ENCODE measurements around the gene ABHD12.

ABHD12 gene

GRCh38 chr20:25303292-25304024 lies 87.2 kb downstream of the ABHD12 start:
- FAIRE-seq: no peak

- no peak for FAIRE-seq
Measured at GRCh38 chr20:25302596-25302995, 88.0 kb downstream of the ABHD12 start.

GRCh38 chr20:25301357-25301920 lies 89.2 kb downstream of the ABHD12 start:
- no peak for FAIRE-seq

GRCh38 chr20:25300496-25301170 lies 90.0 kb downstream of the ABHD12 start:
- no peak for FAIRE-seq

DNA sequence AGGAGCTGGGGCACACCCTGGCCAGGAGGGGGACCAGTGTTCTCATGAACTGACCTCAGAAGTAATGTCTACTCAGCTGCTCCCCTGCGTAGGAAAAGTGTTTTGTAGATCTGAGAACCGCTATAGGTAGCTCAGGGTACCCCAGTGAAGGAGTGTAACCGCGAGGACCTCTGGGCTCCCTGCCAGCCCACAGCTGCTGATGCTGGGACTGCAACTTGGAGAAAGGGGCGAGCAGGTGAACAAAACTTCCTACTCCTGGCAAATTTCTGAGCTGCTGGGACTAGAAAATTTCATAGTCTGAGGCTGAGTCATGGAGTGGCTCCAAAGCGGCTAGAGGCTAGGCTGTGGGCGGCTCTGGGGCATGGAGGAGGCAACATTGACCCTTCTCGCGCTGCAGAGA lies 90.8 kb downstream of the ABHD12 start:
- FAIRE-seq: no peak

- FAIRE-seq: no peak
Measured at GRCh38 chr20:25297141-25297905, 93.3 kb downstream of the ABHD12 start.

DNA sequence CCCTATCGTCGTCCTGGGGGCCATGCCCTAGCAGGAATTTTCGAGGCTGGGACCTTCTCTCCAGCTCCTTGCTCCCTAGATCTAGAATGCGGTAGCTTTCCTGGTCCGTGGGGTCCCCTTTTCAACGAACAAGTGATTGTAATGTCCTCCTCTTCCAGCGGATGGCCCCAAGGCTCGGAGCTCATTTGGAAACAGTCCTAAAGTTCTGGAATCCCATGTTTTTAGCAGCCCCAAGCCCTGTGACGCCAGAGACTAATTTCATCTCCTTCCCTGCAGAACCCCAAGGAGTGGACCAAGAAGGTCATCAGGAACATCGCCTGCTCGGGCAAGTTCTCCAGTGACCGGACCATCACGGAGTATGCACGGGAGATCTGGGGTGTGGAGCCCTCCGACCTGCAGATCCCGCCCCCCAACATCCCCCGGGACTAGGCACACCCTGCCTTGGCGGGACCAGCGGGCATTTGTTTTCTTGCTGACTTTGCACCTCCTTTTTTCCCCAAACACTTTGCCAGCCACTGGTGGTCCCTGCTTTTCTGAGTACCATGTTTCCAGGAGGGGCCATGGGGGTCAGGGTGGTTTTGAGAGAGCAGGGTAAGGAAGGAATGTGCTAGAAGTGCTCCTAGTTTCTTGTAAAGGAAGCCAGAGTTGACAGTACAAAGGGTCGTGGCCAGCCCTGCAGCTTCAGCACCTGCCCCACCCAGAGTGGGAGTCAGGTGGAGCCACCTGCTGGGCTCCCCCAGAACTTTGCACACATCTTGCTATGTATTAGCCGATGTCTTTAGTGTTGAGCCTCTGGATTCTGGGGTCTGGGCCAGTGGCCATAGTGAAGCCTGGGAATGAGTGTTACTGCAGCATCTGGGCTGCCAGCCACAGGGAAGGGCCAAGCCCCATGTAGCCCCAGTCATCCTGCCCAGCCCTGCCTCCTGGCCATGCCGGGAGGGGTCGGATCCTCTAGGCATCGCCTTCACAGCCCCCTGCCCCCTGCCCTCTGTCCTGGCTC lies 94.2 kb downstream of the ABHD12 start:
- no peak for FAIRE-seq

GRCh38 chr20:25295386-25296093 lies 95.1 kb downstream of the ABHD12 start:
- FAIRE-seq: no peak

DNA sequence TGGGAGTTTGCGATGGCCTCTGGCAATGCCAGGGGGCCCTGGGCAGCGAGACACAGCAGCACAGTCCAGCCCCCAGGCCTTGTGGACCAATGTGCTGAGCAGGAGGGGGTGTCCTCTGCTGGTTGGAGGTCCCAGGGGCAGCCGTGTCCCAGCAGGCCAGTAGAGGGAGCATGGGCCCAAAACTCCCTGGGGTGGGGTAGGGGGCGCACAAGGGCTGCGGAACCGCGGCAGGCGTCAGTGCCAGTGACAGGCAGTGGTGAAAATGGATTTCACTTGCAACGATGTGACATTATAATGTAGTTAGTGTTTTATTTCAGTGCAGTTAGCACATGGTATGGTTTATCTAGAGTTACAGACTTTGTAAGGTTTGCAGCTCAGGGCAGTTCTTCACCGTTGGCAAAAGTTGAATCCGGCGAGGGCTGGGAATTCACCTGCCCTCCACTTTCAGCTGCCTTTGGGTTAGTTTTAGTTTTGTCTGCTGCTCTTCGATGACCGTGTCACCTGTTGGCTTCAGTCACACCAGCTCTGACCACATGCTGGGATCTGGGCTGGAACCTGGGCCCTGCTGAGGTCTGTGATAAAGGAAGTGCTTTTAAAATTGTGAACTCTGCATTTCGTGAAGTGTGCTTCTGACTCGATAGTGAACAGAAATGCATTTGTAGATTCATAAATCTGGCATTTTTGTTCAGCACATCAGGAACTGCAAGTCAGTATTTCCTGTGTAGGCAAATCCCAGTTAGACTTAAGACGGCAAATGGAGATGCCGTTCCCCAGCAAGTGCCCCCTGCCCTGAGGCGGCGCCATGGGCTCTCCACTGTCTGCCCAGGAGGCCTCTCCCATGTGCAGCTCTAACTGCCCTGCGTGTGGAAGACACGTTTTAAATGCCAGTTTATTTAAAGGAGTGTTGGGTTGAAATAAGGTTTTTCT lies 95.9 kb downstream of the ABHD12 start:
- FAIRE-seq: no peak

- no peak for FAIRE-seq
Measured at GRCh38 chr20:25293910-25294458, 96.7 kb downstream of the ABHD12 start.

GRCh38 chr20:25293507-25293906 lies 97.1 kb downstream of the ABHD12 start:
- no peak for FAIRE-seq

DNA sequence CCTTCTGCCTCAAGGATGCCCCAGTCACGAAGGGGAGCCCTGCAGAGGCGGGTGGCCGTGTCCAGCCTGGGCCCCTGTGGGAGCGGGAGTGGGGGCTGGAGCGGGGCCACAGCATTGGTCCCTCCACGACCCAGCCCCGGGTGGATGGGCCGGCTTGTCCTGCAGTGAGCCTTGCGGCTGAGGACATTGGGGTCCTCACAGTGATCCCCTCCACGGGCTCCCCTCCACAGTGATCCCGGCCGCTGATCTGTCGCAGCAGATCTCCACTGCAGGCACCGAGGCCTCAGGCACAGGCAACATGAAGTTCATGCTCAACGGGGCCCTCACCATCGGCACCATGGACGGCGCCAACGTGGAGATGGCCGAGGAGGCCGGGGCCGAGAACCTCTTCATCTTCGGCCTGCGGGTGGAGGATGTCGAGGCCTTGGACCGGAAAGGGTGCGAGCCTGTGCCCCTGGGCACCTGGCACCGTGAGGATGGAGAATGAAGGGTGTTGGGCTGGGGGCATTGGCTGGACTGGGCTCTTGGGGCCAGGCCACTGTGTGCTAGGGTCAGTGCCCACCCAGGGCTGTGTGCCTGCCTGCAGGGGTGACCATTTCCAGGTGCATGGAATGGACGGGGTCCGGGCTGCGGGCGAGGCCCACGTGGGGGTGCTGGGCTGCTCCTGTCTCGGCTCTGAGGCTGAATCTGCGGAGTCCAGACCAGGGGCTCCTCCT lies 98.3 kb downstream of the ABHD12 start:
- no peak for FAIRE-seq

DNA sequence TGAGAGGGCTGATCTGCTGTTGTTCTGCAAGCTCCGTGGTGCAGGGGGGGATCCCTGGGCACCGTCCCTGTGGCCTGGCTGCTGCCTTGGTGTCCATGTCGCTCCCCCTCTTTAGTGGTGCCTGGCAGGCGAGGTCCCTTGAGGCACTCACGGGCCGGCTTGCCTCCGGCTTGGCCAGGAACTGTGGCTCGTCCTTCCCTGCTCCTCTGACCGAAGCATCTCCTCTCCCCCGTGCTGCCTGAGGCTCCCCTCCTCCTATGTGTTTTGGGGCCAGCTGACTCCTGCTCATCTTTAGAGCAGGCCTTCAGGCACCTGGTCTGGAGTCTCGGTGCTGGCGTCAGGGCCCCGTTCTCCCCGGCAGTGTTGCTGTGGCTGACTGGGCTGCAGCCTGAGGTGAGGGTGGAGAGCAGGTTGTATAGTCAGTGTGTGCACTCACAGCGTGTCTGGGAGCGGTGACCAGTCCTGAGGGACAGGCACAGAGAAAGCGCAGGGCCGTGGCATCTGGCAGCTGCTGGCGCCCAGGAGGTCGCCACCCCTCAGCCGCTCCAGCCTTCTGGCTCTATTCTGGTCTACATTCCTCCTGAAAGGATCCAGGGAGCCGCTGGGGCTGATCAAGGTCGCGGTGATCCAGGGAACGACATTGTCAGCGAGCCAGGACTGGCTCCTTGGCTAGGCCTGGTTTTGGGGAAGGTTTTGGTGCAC lies 99.1 kb downstream of the ABHD12 start:
- FAIRE-seq: no peak

- FAIRE-seq: no peak
Measured at GRCh38 chr20:25290646-25291431, 99.8 kb downstream of the ABHD12 start.

GRCh38 chr20:25289886-25290597 lies 100.6 kb downstream of the ABHD12 start:
- no peak for FAIRE-seq

DNA sequence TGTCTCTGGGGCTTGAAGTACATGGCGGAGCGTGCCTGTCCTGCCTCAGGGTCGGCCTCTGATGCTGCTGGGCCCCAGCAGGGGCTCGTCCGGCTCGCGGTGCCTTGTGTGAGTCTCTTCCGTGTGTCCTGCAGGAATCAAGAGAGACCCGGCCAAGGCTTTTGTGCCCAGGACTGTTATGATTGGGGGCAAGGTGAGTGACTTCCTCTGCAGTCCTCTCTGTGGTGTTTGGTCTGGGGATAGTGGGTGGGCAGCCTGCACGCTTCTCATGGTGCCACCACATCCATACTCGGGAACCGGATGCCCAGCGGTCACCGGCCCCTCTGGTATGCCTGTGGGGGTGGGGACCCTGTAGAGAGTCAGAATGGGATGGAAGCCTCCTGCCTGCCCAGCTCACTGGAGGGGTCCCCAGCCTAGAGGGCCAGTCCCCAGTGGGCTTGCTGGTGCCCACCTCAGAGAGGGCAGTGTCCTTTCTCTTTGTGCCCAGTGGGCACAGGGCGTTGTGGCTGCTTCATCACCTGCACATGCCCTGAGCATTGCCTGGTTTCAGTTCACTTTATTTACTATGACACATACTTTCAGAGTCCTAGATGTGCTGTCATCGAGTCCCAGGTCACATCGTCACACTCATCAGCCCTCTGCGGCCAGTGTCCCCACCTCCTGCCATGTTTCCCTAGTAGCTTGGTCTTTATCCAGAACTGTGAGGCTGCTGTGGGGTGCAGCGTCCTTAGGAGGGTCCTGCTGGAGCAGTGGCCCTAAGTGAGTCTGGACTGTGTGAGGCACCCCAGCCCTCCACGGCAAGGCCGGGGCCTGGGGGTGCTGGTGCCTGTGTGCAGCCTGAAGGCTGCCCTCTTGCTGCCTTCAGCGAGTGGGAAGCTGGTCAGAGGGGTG lies 102.1 kb downstream of the ABHD12 start:
- FAIRE-seq: no peak
